Naive thymus-derived CD4-positive, alpha-beta T cell (primary cell): ENCODE data around the gene NME3. TPM values are rescaled to one million over a fixed set of nuclear protein-coding genes. Genes with fewer than 3 reads are reported as not detected.

ENCODE experiments used
- ATAC-seq: fragments of 150-1000 bp; cut with Tn5 transposase; 2 replicates; pipeline ENCODE4 v1.10.0; 2021; ENCODE audit warnings: mild to moderate bottlenecking, moderate library complexity
- CTCF ChIA-PET: fragments of 350-600 bp; sonication (Branson Sonifier 250); formaldehyde crosslinking; loops from one replicate; lab custom pipeline; 2021; ENCODE audit warnings: antibody characterized with exemption; lab: Charles Lee
- POLR2A ChIA-PET: fragments of 350-600 bp; sonication (Branson Sonifier 250); formaldehyde crosslinking; loops from one replicate; lab custom pipeline; 2021; ENCODE audit warnings: antibody characterized with exemption, inconsistent platforms; lab: Charles Lee
- DNase-seq, 9 donors: peaks; one replicate each; pipeline versions ENCODE4 v3.0.0 to v3.0.0-alpha.2; 2020 to 2022; ENCODE audit warnings: mixed read lengths in 1 of 9
- H3K27ac ChIP-seq: one replicate; pipeline ENCODE4 v1.7.0; 2013; ENCODE audit warnings: mild to moderate bottlenecking, low read depth, low read length, moderate library complexity
- H3K27me3 ChIP-seq, 2 donors: one replicate each; pipeline ENCODE4 v1.7.0; 2013; ENCODE audit warnings: low read length in 2 of 2, mild to moderate bottlenecking in 2 of 2, moderate library complexity in 2 of 2; ENCODE audit not compliant: control insufficient read depth in 2 of 2, insufficient read depth in 2 of 2
- H3K36me3 ChIP-seq, 3 experiments: 1 replicate in 2 of 3; 2 replicates in 1 of 3; pipeline ENCODE4 v1.7.0; 2013; ENCODE audit warnings: low read length in 3 of 3, mild to moderate bottlenecking in 3 of 3, moderate library complexity in 1 of 3; ENCODE audit not compliant: insufficient read depth in 3 of 3, control insufficient read depth in 2 of 3
- H3K4me1 ChIP-seq, 2 donors: one replicate each; pipeline ENCODE4 v1.7.0; 2013; ENCODE audit warnings: low read length in 2 of 2, mild to moderate bottlenecking in 2 of 2, moderate library complexity in 1 of 2; ENCODE audit not compliant: control insufficient read depth in 2 of 2, insufficient read depth in 2 of 2
- H3K4me3 ChIP-seq: 2 replicates; pipeline ENCODE4 v1.7.0; 2013; ENCODE audit warnings: mild to moderate bottlenecking, low read length
- H3K9me3 ChIP-seq, 3 experiments: 1 replicate in 2 of 3; 2 replicates in 1 of 3; pipeline ENCODE4 v1.7.0; 2013; ENCODE audit warnings: low read length in 3 of 3; ENCODE audit not compliant: control insufficient read depth in 2 of 3
- H3K27ac Mint-ChIP-seq, 9 donors: one replicate each; pipeline ENCODE4 v1.8.0; 2020 to 2022; ENCODE audit warnings: mixed read lengths in 9 of 9, mild to moderate bottlenecking in 8 of 9, moderate library complexity in 5 of 9, inconsistent platforms in 2 of 9
- H3K27me3 Mint-ChIP-seq, 5 donors: one replicate each; pipeline ENCODE4 v1.8.0; 2021 to 2022; ENCODE audit warnings: mixed read lengths in 5 of 5, mild to moderate bottlenecking in 1 of 5
- H3K36me3 Mint-ChIP-seq, 5 donors: one replicate each; pipeline ENCODE4 v1.8.0; 2020 to 2022; ENCODE audit warnings: mixed read lengths in 5 of 5, mild to moderate bottlenecking in 3 of 5, inconsistent platforms in 1 of 5
- H3K4me1 Mint-ChIP-seq, 7 donors: one replicate each; pipeline ENCODE4 v1.8.0; 2020 to 2022; ENCODE audit warnings: mixed read lengths in 7 of 7, mild to moderate bottlenecking in 3 of 7, inconsistent platforms in 1 of 7
- H3K4me3 Mint-ChIP-seq, 10 donors: one replicate each; pipeline ENCODE4 v1.8.0; 2020 to 2022; ENCODE audit warnings: mild to moderate bottlenecking in 10 of 10, mixed read lengths in 10 of 10, moderate library complexity in 6 of 10, inconsistent platforms in 2 of 10
- H3K9me3 Mint-ChIP-seq, 11 donors: one replicate each; pipeline ENCODE4 v1.8.0; 2020 to 2022; ENCODE audit warnings: mixed read lengths in 11 of 11, mild to moderate bottlenecking in 4 of 11, inconsistent platforms in 1 of 11, moderate library complexity in 1 of 11
- intact Hi-C, 2 donors: fragments of 100-400 bp; cut with micrococcal nuclease; formaldehyde crosslinking; loops; one replicate each; pipeline ENCODE4 v1.15.1; 2023
- polyA plus RNA-seq, 2 donors: library from polyadenylated mRNA; unstranded; fragments of 300-500 nt; fragmentation: Illumina TruSeq; gene quantifications; one replicate each; pipeline ENCODE4 v1.2.3, GENCODE V29; 2021
- total RNA-seq, 6 experiments: library from RNA in 5 of 6; stranded (reverse) in 5 of 6; gene quantifications; 1 replicate in 5 of 6; 2 replicates in 1 of 6; pipeline ENCODE4 v1.2.3 and lab custom pipeline; 2021 to 2026

The NME3 gene
- total and polyA plus RNA-seq, 7 experiments from 2014 or later = 49.4 to 81.5 (median 70.6) TPM

- H3K36me3 ChIP-seq = peaks cover 8 to 86% (median 19%) of the 10 kb centered on the region in 3 experiments
- no peak overlapping the region for H3K27ac ChIP-seq
- ChIA-PET CTCF (no interaction called here), POLR2A (no interaction called here)
- Mint-ChIP-seq H3K27me3 (no peaks in the 10 kb centered on the region), H3K9me3 (no peaks in the 10 kb centered on the region), H3K36me3 (peaks cover 0 to 16% (median 5%) of the 10 kb centered on the region in 5 donors), H3K4me3 (no peak overlapping the region), H3K27ac (no peak overlapping the region), H3K4me1 (peaks cover 2 to 10% (median 4%) of the 10 kb centered on the region in 7 donors)
- H3K27me3 ChIP-seq = no peaks in the 10 kb centered on the region
- no peak for ATAC-seq
- H3K4me3 ChIP-seq = no peak overlapping the region
- intact Hi-C loops = no loop called here
- H3K4me1 ChIP-seq = no peaks in the 10 kb centered on the region
- H3K9me3 ChIP-seq = no peaks in the 10 kb centered on the region
- no peak for DNase-seq
Measured at GRCh38 chr16:1818204-1818872, 47.0 kb upstream of the NME3 start.

- ChIA-PET POLR2A (no interaction called here), CTCF (no interaction called here)
- Histone ChIP-seq H3K4me3 (no peak overlapping the region), H3K9me3 (no peaks in the 10 kb centered on the region), H3K27me3 (no peaks in the 10 kb centered on the region), H3K4me1 (no peaks in the 10 kb centered on the region), H3K27ac (no peak overlapping the region), H3K36me3 (peaks cover 8 to 83% (median 19%) of the 10 kb centered on the region in 3 experiments)
- H3K27me3 Mint-ChIP-seq = no peaks in the 10 kb centered on the region
- H3K9me3 Mint-ChIP-seq = no peaks in the 10 kb centered on the region
- peaks cover 0 to 15% (median 5%) of the 10 kb centered on the region in 5 donors for H3K36me3 Mint-ChIP-seq
- no peak overlapping the region for H3K4me3 Mint-ChIP-seq
- intact Hi-C loops = no loop called here
- H3K27ac Mint-ChIP-seq = no peak overlapping the region
- DNase-seq (no peak), ATAC-seq (no peak)
- peaks cover 6 to 10% (median 10%) of the 10 kb centered on the region in 7 donors for H3K4me1 Mint-ChIP-seq
Measured at GRCh38 chr16:1817716-1818115, 46.4 kb upstream of the NME3 start.

- no peak overlapping the region for H3K27ac ChIP-seq
- no peaks in the 10 kb centered on the region for H3K9me3 Mint-ChIP-seq
- intact Hi-C loops = no loop called here
- H3K36me3 ChIP-seq = peaks cover 5 to 78% (median 16%) of the 10 kb centered on the region in 3 experiments
- H3K4me3 Mint-ChIP-seq = no peak overlapping the region
- DNase-seq = no peak
- no peaks in the 10 kb centered on the region for H3K9me3 ChIP-seq
- no peak overlapping the region for H3K4me3 ChIP-seq
- peaks cover 0 to 12% (median 5%) of the 10 kb centered on the region in 5 donors for H3K36me3 Mint-ChIP-seq
- ATAC-seq = no peak
- H3K27me3 Mint-ChIP-seq = no peaks in the 10 kb centered on the region
- no peaks in the 10 kb centered on the region for H3K27me3 ChIP-seq
- H3K27ac Mint-ChIP-seq = peak overlapping the region in 2 of 9 donors; percentile 33 to 46
- peaks cover 6 to 14% (median 9%) of the 10 kb centered on the region in 7 donors for H3K4me1 Mint-ChIP-seq
- ChIA-PET CTCF (no interaction called here), POLR2A (interaction anchor here (1.1 kb wide), 1 partner anchor 37 kb away, joined by 3 read pairs; no protein-coding TSS in a partner anchor)
- no peaks in the 10 kb centered on the region for H3K4me1 ChIP-seq
Measured at GRCh38 chr16:1817276-1817589, 45.9 kb upstream of the NME3 start.

GRCh38 chr16:1816396-1817275 is 45.3 kb upstream of the NME3 start:
- no peaks in the 10 kb centered on the region for H3K4me1 ChIP-seq

GRCh38 chr16:1815461-1815860 is 44.1 kb upstream of the NME3 start:
- ChIA-PET CTCF (no interaction called here), POLR2A (no interaction called here)
- no peak for DNase-seq
- H3K9me3 ChIP-seq = no peaks in the 10 kb centered on the region
- H3K27ac ChIP-seq = no peak overlapping the region
- H3K4me3 Mint-ChIP-seq = no peak overlapping the region
- intact Hi-C loops = no loop called here
- H3K9me3 Mint-ChIP-seq = no peaks in the 10 kb centered on the region
- no peaks in the 10 kb centered on the region for H3K27me3 Mint-ChIP-seq
- peaks cover 6 to 14% (median 9%) of the 10 kb centered on the region in 7 donors for H3K4me1 Mint-ChIP-seq
- H3K4me3 ChIP-seq = no peak overlapping the region
- H3K27ac Mint-ChIP-seq = peak overlapping the region in 3 of 9 donors; percentile 32 to 53 (median 38)
- no peaks in the 10 kb centered on the region for H3K4me1 ChIP-seq
- H3K36me3 Mint-ChIP-seq = peaks cover 0 to 12% (median 5%) of the 10 kb centered on the region in 5 donors
- H3K27me3 ChIP-seq = no peaks in the 10 kb centered on the region
- no peak for ATAC-seq
- H3K36me3 ChIP-seq = peaks cover 5 to 64% (median 12%) of the 10 kb centered on the region in 3 experiments

More at GRCh38 chr16:1816396-1817275, 45.3 kb upstream of the NME3 start:
- CTCF ChIA-PET = no interaction called here
- H3K4me3 Mint-ChIP-seq = no peak overlapping the region
- peaks cover 0 to 12% (median 5%) of the 10 kb centered on the region in 5 donors for H3K36me3 Mint-ChIP-seq
- POLR2A ChIA-PET = interaction anchor here (1.1 kb wide), 1 partner anchor 36 kb away, joined by 3 read pairs; no protein-coding TSS in a partner anchor
- Histone ChIP-seq H3K27me3 (no peaks in the 10 kb centered on the region), H3K27ac (no peak overlapping the region), H3K4me3 (no peak overlapping the region), H3K36me3 (peaks cover 5 to 73% (median 12%) of the 10 kb centered on the region in 3 experiments), H3K9me3 (no peaks in the 10 kb centered on the region)
- no peaks in the 10 kb centered on the region for H3K9me3 Mint-ChIP-seq
- peaks cover 6 to 14% (median 9%) of the 10 kb centered on the region in 7 donors for H3K4me1 Mint-ChIP-seq
- no peaks in the 10 kb centered on the region for H3K27me3 Mint-ChIP-seq
- DNase-seq = no peak
- H3K27ac Mint-ChIP-seq = no peak overlapping the region
- intact Hi-C loops = no loop called here
- ATAC-seq = no peak

GRCh38 chr16:1812732-1813163 is 41.4 kb upstream of the NME3 start:
- Mint-ChIP-seq H3K9me3 (no peaks in the 10 kb centered on the region), H3K27ac (peak overlapping the region in 3 of 9 donors; percentile 10 to 57 (median 21)), H3K4me1 (peaks cover 5 to 14% (median 9%) of the 10 kb centered on the region in 7 donors), H3K27me3 (no peaks in the 10 kb centered on the region), H3K4me3 (no peak overlapping the region), H3K36me3 (peaks cover 0 to 23% (median 10%) of the 10 kb centered on the region in 5 donors)
- no peaks in the 10 kb centered on the region for H3K9me3 ChIP-seq
- ATAC-seq = peak; percentile 85
- peaks cover 12 to 62% (median 14%) of the 10 kb centered on the region in 3 experiments for H3K36me3 ChIP-seq
- POLR2A ChIA-PET = interaction anchor here (1.0 to 1.4 kb wide), 2 partner anchors 30 to 471 kb away, joined by 3 to 6 read pairs; partner anchors contain the start of genes NUBP2 and SPSB3
- intact Hi-C loops = loop anchor here (1.0 kb wide), 3 partner anchors 14 to 117 kb away; partner anchors contain the start of genes MRPS34 (in 2 of the 2) and HAGH (in 1 of the 2)
- H3K27me3 ChIP-seq = no peaks in the 10 kb centered on the region
- CTCF ChIA-PET = interaction anchor here (0.6 kb wide), 1 partner anchor 392 kb away, joined by 4 read pairs; no protein-coding TSS in a partner anchor
- no peaks in the 10 kb centered on the region for H3K4me1 ChIP-seq
- H3K27ac ChIP-seq = no peak overlapping the region
- DNase-seq = peak in 8 of 9 donors; percentile 43 to 63 (median 52)
- no peak overlapping the region for H3K4me3 ChIP-seq
